Glomerular visceral epithelial cell (primary cell): ENCODE data around the gene SYPL2.

ENCODE experiments used
- DNase-seq: peaks from one replicate; pipeline ENCODE4 v3.0.0-alpha.2; 2016; ENCODE audit errors: extremely low spot score

The SYPL2 gene

GRCh38 chr1:109516872-109517271, 50.5 kb downstream of the SYPL2 start:
- no peak for DNase-seq

DNA sequence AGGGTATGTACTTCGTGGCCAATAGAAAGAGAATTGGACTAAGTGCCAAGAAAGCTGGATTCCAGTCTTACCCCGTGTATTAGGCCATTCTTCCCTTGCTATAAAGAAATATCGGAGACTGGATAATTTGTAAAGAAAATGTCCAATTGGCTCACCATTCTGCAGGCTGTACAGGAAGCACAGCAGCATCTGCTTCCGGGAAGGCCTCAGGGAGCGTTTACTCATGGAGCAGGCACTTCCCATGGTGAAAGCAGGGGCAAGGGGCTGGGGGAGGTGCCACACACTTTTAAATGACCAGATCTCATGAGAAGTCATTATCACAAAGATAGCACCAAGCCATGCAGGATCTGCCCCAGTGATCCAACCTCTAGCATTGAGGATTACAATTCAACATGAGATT, 51.0 kb downstream of the SYPL2 start:
- DNase-seq = no peak

- DNase-seq = no peak
These were observed 54.9 kb downstream of the SYPL2 start for GRCh38 chr1:109521002-109521951.

DNA sequence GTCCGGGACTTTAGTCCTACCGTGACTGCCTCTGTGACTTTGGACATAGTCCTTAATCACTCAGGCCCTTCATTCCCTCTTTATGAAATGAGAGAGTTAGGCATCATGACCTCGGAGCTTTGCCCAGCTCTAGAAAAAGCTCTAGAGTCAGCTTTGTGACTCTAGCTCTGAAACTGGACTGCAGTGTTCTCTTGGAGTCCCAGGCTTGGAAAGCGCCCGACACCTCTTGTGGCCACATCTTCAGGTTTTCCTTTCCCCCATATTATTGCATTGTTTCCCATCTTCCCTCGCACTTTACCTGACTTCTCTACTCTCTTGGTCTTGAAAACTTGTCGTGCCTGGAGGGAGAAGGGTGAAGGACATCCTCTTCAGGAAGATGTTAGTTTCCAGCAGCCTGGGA, 55.7 kb downstream of the SYPL2 start:
- no peak for DNase-seq

GRCh38 chr1:109523706-109524105, 57.4 kb downstream of the SYPL2 start:
- DNase-seq = no peak

DNA sequence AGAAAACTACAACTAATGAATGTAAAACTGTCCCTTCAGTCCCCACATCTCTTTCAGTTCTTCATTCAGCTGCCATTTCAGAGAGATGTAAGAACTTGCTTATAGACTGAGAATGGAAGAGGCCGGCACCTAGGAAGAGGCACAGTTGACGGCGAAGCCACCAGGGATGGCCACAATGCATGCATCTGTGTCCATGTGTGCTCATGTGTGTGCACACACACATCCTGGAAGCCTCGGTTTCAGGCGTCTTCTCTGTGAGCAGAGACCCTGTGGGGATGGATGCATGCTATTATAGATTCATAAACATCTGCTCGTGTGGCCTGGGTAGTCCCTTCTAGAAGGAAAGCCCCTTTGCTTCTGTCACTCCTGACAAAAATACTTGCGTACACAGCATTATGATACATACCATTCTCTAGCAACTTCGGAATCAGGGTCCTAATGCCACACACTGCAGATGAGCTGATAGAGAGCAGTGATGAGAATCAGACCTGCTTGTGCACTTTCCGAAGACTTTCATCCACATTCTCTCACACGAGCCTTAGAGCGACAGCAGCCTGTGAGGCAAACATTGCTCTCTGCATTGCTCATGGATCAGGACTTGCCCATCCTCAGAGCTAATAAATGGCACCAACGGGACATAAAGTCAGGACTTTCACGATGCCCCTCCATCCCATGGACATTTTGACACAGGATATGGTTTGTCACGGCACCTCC, 60.9 kb downstream of the SYPL2 start:
- no peak for DNase-seq

- no peak for DNase-seq
These were observed 61.7 kb downstream of the SYPL2 start for GRCh38 chr1:109527846-109528695.

DNA sequence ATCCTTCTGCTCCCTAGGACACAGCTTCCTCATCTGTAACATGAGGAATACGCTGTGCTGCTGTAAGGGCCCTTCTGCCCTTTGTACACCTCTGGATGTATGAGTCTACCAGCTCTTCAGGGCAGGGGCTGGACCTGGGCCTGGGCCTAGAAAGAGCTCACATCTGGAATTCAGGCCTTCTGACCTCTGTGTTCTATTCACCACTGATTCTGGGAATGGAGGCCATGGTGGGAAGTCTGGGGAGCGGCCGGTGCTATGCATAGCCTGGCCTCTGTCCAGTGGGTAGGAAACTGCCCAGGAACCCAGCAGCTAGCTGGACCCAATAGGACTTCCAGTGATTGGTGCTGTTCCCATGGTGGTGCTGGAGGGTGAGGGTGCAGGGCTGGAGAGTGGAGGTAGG, 62.4 kb downstream of the SYPL2 start:
- DNase-seq = no peak

GRCh38 chr1:109529881-109530456, 63.6 kb downstream of the SYPL2 start:
- no peak for DNase-seq

DNA sequence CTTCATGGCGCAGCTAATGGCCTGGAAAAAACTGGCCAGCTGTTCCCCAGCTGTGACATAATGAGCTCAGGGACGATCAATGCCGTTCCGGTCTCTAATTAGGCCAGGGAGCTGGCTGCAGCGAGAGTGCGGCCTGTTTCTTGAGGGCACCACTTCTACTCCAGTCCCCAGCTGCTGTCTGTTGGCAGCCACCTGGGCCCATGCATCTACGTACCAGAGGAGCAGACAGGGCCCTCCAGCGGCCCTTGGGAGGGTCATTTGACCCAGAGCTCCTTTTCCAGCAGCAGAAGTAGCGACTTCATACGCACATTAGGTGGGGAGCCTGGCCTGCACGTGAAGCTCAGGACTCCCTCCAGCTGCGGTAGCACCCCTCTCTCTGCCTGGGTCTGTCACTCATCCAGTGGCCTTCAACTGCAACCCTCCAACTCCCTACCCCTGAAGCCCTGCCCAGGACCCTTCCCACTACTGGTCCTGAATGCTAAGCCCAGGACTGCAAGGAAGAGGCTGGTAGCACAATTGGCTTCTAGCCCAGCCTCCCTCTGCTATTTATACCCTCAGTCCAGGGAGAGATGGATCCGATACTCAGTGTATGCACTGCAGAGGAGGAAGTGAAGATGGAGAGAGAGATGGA, 64.2 kb downstream of the SYPL2 start:
- DNase-seq = no peak

GRCh38 chr1:109531380-109531779, 65.0 kb downstream of the SYPL2 start:
- no peak for DNase-seq
